HG03558 (cell line): ENCODE data around the gene THAP5.

Experiments
- ATAC-seq: cut with Tn5 transposase; IDR thresholded peaks from one replicate; pipeline ENCODE4 v1.9.1; 2021; ENCODE audit warnings: moderate number of reproducible peaks; ENCODE audit not compliant: unreplicated experiment; ENCODE audit errors: extremely low read depth

THAP5 gene

DNA sequence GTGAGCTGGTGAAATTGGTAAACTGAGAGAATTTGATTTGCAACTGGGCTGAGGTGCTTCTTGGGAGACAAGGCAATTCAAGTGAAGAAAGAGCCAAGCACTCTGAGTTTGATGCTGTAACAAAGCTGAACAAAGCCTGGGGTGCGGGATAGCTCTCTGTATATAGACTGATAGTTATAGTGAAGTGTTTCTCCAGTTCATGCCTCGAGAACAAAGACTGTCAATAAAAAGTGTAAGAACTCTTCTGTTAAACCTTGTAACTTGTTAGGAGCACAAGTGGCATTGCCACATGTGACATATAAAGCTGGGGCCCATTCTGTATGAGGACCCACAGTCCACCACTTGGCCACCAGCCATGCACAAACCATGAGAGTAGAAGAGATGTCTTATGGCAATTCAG lies 32.3 kb downstream of the THAP5 start:
- ATAC-seq, result no peak

DNA sequence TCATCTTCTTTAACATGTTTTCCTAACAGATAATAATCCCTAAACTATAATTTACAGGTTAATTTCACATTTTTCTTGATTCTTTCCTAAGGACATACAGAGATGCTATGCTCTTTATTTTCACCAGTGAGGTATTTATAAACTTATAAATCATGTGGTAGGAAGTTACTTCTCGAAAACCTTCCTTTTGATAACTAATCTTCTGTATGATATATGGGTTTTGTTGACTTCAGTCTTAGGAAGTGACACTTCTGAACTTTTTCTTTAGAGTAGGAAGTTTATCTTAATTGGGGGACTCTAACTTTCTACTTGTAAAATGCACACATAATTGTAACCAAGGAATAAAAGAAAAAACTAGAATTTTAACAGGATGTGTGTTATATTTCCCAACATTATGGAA lies 33.8 kb downstream of the THAP5 start:
- ATAC-seq, result no peak

DNA sequence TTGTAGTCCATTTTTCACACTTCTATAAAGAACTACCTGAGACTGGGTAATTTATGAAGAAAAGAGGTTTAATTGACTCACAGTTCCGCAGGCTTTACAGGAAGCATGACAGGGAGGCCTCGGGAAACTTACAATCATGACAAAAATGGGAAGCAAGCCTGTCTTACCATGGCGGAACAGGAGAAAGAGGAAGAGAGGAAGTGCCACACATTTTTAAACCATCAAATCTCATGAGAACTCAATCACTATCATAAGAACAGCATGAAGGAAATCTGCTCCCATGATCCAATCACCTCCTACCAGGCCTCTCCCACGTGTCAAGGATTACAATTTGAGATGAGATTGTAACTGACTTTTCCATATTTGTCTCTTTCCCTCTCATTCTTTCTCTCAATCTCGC lies 34.2 kb downstream of the THAP5 start:
- ATAC-seq, result no peak

DNA sequence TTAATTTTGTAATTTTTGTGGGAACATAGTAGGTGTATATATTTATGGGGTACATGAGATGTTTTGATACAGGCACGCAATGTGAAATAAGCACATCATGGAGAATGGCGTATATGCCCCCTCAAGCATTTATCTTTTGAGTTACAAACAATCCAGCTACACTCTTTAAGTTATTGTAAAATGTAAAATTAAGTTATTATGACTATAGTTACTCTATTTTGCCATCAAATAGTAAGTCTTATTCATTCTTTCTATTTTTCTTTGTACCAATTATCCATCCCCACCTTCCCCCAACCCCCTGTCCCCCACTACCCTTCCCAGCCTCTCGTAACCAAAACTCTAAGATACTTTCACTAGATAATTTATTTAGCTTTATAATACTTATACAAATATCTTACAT lies 35.8 kb downstream of the THAP5 start:
- ATAC-seq, result no peak

DNA sequence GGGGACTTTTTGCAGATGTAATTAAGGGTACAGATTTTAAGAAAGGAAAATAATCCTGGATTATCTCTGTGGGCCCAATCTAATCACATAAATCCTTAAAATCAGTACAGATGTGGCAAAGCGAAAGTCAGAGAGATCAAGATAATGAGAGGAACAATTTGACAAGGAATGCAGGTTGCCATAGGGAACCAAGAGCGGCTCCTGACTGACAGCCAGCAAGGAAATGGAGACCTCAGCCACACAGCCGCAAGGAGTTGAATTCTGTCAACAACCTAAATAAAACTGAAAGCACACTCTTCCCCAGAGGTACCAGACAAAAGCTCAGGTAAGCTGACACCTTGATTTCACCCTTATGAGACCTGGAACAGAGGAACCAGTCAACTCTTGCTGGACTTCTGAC lies 40.2 kb downstream of the THAP5 start:
- ATAC-seq, result no peak

DNA sequence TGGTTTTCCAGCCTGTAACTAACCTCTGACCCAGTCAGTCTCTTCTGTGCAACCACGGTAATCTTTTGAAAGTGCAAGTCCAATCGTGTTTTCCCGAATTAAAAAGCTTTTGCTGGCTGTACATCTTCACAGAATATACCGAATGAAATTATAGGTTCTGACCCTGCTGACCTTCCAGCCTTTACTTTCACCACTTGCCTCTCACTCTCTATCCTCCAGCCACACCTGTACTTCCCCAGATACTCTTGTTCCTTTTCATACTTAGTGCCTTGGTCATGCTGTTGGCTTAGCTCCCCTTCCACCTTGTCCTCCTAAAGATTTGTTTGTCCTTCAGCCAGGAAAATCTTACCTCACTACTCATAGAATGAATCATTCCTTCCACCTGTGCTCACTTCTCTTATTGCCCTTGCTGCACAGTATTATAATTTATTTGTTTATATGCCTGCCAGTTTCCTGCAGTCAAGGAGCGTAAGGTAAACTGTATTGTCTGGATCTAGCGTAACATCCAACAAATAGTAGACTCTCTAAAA lies 41.3 kb downstream of the THAP5 start:
- no peak for ATAC-seq

DNA sequence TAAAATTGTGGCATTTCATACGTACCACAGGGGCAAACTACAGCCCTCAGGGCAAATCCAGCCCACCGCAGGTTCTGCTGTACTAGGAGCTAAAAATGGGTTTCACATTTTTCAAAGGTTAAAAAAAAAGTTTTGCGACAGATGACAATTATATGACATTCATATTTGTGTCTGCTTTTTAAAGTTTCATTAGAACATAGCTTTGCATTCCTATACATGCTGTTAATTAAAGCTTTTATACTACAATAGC lies 42.8 kb downstream of the THAP5 start:
- no peak for ATAC-seq

DNA sequence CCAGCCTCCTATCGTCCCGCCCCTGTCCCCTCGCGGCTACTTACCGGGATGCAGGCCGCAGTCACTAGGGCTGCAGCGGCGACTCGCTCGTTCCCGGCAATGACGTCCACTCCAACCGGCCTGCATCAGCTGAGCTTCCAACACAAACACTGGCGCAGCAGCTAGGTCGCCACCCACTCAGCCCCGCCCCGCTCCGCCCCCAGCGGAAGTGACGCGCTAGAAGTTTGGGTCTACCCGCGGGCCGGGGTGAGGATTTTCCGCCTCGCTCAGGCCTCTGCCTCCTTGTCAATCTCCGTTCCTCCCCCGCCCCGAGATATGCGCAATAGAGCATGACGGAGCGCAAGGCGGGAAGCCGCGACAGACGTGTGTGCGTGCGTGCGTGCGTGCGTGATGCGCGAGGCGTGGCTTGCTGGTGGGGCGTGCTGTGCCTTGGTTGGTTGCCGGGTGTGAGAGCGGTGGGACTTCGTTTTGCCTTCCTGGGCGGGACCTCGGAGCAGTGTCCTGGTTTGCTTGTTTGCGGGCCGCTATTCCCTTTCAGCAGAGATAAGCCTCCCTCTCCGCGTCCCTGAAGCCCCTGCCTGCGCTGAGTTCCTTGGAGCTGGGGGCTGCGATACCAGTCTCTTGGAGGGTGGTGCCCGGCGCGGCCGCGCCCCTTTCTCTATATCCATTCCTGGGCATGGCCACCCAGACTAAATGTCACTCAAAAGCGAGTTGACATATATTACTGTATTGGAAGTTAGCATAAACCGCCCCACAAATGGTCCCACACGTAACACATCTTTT lies 43.3 kb downstream of the THAP5 start, which contains the start of gene PNPLA8:
Gene PNPLA8, minus strand, starts transcription at position 151 of the 783 bp plus-strand sequence. CDS start 10,644 bp downstream, outside the sequence.
- ATAC-seq, result peak; percentile 86

DNA sequence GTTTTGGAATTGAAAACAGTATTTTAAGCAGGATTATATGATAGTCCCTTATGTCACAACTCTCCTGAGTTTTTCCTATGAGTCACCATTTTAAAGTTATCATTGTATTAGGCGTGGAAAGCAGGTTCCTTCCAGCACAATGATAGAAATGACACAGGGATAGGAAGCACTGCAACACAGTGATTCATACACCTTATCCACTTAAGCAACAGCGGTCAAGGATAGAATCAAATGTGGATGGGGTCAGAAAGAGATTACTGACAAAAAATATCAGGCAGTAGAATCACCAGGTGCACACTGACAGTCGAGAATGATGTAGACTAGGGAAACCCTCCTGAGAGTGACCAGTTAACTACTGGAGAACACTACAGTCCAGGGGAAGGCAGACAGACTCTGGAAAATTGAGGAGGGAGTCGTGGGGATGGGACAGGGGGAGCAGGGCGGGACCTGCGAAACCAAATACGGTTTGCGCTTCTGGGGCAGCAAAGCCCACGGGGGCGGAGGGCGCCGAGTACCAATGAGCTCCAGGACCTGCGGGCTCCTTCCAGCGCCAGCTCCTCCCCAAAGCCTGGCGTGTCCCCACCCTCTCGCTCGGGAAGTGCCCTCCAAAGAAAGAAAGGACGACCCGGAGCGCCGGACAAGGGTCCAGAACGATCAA lies 44.0 kb downstream of the THAP5 start:
- ATAC-seq, result peak; percentile 21

DNA sequence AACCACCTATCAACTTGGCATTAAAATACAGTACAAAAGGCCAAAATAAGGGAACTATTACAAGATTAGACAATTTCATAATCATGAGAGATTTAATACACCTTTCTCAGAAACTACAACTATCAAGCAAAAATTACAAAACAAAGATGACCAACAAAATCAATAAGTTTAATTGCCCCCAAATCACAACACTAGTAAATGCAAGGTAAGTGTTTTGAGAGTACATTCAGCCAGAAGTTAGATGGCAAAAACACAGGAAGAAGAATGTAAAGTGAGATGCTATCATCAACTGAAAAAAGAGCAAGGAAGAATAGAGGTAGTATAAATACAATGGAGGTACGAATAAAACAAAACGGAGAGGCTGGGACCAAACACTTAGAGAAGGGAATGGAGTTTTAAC lies 46.7 kb downstream of the THAP5 start:
- no peak for ATAC-seq

DNA sequence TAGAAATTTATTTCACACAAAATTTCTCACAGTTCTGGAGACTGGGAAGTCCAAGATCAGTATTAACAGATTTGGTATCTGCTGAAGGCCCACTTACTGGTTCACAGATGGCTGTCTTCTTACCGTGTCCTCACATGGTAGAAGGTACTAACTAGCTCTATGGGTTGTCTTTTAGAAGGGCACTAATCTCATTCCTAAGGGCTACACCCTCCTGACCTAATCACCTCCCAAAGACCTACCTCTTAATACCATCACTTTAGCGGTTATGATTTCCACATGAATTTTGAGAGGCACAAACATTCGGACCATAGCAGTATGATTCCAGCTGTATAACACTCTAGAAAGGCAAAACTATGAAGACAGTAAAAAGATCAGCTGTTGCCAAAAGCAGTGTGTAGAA lies 51.6 kb downstream of the THAP5 start:
- no peak for ATAC-seq

DNA sequence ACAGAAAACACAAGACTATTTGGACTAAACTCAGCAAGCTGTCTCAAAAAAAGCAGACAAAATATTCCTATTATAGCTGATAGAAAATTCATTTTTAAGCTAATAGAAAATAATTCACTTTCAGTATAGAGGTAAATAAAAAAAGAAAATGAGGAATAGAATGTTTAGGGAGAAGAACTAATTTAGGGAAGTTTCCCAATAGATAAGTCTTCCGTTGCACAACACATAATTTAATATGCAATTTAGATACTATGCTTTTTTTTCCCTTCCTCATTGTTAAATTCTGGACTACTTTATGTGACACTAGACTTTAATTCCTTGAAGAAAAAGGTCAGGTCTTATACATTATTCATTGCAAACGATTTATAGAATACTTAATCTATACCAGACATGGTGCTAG lies 53.9 kb downstream of the THAP5 start:
- ATAC-seq, result no peak

DNA sequence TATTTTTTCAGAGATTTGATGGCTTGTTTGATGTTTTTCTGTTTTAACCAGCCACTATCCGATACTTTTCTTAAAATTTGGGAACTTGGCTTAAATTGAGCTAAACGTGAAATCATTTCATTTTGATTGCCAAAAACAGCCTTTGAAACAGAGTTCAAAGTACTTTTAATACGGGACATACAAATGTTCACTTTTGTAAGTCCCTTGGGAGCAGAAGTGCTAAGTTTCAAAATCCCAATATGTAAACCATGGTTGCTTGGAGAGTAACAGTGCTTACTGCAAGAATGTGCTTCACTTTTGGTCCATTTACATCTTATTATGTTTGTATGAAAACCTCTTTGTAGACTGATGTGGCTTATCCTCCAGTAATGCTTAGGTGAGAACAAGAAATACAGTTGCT lies 54.5 kb downstream of the THAP5 start:
- no peak for ATAC-seq
